Endothelial cell of umbilical vein (primary cell): Measurements from ENCODE around the gene NRG3.

Source experiments
- MYC ChIP-seq: IDR thresholded peaks from one replicate; pipeline ENCODE4 v1.6.1; 2011; ENCODE audit warnings: mild to moderate bottlenecking, low read depth, low read length
- POLR2AphosphoS5 ChIP-seq: IDR thresholded peaks from 2 replicates; pipeline ENCODE4 v1.6.1; 2012; ENCODE audit warnings: low read depth, mild to moderate bottlenecking, control low read depth, low read length, moderate library complexity; ENCODE audit not compliant: insufficient read depth
- TF ChIP-seq, protein P1 (sequence below), 2 donors: IDR thresholded peaks; 1 replicate in 1 of 2; 2 replicates in 1 of 2; pipeline ENCODE4 v1.5.1; 2011; ENCODE audit warnings: low read length in 2 of 2, mild to moderate bottlenecking in 2 of 2, moderate library complexity in 2 of 2, control low read depth in 1 of 2, inconsistent platforms in 1 of 2, low read depth in 1 of 2; ENCODE audit not compliant: insufficient read depth in 1 of 2; ENCODE audit errors: extremely low read depth in 1 of 2

DNA sequence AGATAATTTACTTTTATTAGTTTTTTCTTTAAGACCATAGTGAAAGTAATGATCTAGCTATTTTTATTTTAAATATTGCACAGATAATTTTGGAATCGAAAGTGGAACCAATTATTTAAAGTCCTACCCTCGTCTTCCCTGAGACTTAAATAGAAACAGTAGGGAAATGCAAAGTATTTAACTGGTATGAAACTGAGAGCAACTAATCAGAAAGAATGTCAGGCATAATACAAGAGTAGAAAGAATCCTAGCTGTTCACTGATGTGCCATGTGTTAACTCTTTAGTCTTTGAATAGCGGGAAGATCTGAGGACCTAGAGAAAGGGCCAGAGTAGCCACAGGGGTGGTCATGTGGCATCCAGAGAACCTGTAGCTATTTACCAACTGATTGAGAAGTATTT is 630.0 kb downstream of the NRG3 start:
- no peak for TF ChIP-seq POLR2AphosphoS5
- TF ChIP-seq, protein P1, sequence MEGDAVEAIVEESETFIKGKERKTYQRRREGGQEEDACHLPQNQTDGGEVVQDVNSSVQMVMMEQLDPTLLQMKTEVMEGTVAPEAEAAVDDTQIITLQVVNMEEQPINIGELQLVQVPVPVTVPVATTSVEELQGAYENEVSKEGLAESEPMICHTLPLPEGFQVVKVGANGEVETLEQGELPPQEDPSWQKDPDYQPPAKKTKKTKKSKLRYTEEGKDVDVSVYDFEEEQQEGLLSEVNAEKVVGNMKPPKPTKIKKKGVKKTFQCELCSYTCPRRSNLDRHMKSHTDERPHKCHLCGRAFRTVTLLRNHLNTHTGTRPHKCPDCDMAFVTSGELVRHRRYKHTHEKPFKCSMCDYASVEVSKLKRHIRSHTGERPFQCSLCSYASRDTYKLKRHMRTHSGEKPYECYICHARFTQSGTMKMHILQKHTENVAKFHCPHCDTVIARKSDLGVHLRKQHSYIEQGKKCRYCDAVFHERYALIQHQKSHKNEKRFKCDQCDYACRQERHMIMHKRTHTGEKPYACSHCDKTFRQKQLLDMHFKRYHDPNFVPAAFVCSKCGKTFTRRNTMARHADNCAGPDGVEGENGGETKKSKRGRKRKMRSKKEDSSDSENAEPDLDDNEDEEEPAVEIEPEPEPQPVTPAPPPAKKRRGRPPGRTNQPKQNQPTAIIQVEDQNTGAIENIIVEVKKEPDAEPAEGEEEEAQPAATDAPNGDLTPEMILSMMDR (IDR thresholded peaks at IDR 0.05; ENCODE audit: extremely low read depth in 1 of 2, insufficient read depth in 1 of 2, low read depth in 1 of 2, low read length in 2 of 2) = no peak
- no peak for TF ChIP-seq MYC
